GM23338 (cell line): ENCODE measurements around the gene SFTPB. TPM values are rescaled to one million over a fixed set of nuclear protein-coding genes. Genes with fewer than 3 reads are reported as not detected.

Source experiments
- ATAC-seq: fragments of 200-7000 bp; cut with Tn5 transposase; 3 replicates; pipeline ENCODE4 v1.9.1; 2020
- DNase-seq: peaks from one replicate; pipeline ENCODE4 v3.0.0-alpha.2; 2015; ENCODE audit warnings: low spot score
- H2AFZ ChIP-seq: fragments of 200-600 bp; sonication (generic); 2 replicates; pipeline ENCODE4 v1.8.0; 2016; ENCODE audit warnings: antibody characterized with exemption, mild to moderate bottlenecking, moderate library complexity
- H3F3A ChIP-seq: fragments of 200-600 bp; sonication (generic); replicated peaks from 2 replicates; pipeline ENCODE4 v1.8.0; 2017; ENCODE audit warnings: antibody characterized with exemption, mixed run types, low read depth
- H3K27ac ChIP-seq: fragments of 200-600 bp; sonication (generic); 2 replicates; pipeline ENCODE4 v1.6.1; 2016; ENCODE audit warnings: low read depth
- H3K27me3 ChIP-seq: fragments of 200-600 bp; sonication (generic); 2 replicates; pipeline ENCODE4 v1.8.0; 2016; ENCODE audit warnings: mild to moderate bottlenecking, mixed run types, moderate library complexity; ENCODE audit not compliant: insufficient read depth
- H3K36me3 ChIP-seq: fragments of 200-600 bp; sonication (generic); 2 replicates; pipeline ENCODE4 v1.8.0; 2016; ENCODE audit warnings: mild to moderate bottlenecking; ENCODE audit not compliant: insufficient read depth
- H3K4me1 ChIP-seq: fragments of 200-600 bp; sonication (generic); 2 replicates; pipeline ENCODE4 v1.8.0; 2016; ENCODE audit warnings: mild to moderate bottlenecking, moderate library complexity; ENCODE audit not compliant: insufficient read depth
- H3K4me2 ChIP-seq: fragments of 200-600 bp; sonication (generic); 2 replicates; pipeline ENCODE4 v1.7.1; 2017; ENCODE audit warnings: mixed run types
- H3K4me3 ChIP-seq: fragments of 200-600 bp; sonication (generic); 2 replicates; pipeline ENCODE4 v1.6.1; 2016; ENCODE audit warnings: mixed run types
- H3K79me2 ChIP-seq: fragments of 200-600 bp; sonication (generic); replicated peaks from 2 replicates; pipeline ENCODE4 v1.8.0; 2017; ENCODE audit warnings: mild to moderate bottlenecking; ENCODE audit not compliant: insufficient read depth
- H3K9me2 ChIP-seq: fragments of 200-600 bp; sonication (generic); 2 replicates; pipeline ENCODE4 v1.8.0; 2017; ENCODE audit not compliant: insufficient read depth
- H4K20me1 ChIP-seq: fragments of 200-600 bp; sonication (generic); replicated peaks from 2 replicates; pipeline ENCODE4 v1.8.0; 2017; ENCODE audit warnings: mild to moderate bottlenecking; ENCODE audit not compliant: insufficient read depth
- H3K27ac Mint-ChIP-seq: 2 replicates; pipeline ENCODE4 v1.8.0; 2020; ENCODE audit warnings: inconsistent platforms, mild to moderate bottlenecking, moderate library complexity, mixed read lengths
- H3K27me3 Mint-ChIP-seq: 3 replicates; pipeline ENCODE4 v1.8.0; 2022; ENCODE audit warnings: low read depth, mild to moderate bottlenecking, moderate library complexity, mixed read lengths, inconsistent platforms; ENCODE audit not compliant: insufficient read depth, poor library complexity
- H3K36me3 Mint-ChIP-seq: 3 replicates; pipeline ENCODE4 v1.8.0; 2021; ENCODE audit warnings: low read depth, mild to moderate bottlenecking, inconsistent platforms, moderate library complexity, mixed read lengths
- H3K4me1 Mint-ChIP-seq: 3 replicates; pipeline ENCODE4 v1.8.0; 2020; ENCODE audit warnings: mild to moderate bottlenecking, inconsistent platforms, mixed read lengths
- H3K4me3 Mint-ChIP-seq: 3 replicates; pipeline ENCODE4 v1.8.0; 2021; ENCODE audit warnings: moderate library complexity, mild to moderate bottlenecking, inconsistent platforms, mixed read lengths
- H3K9me3 Mint-ChIP-seq: 3 replicates; pipeline ENCODE4 v1.8.0; 2020; ENCODE audit warnings: moderate library complexity, mild to moderate bottlenecking, inconsistent platforms, mixed read lengths
- CREB1 ChIP-seq: fragments of 250-450 bp; sonication (Bioruptor Pico); IDR thresholded peaks from 2 replicates; pipeline ENCODE4 v1.5.0; 2020; ENCODE audit warnings: low read depth, mild to moderate bottlenecking, moderate library complexity
- CTCF ChIP-seq, 2 experiments: fragments of 200-600 bp in 1 of 2; sonication (generic) in 1 of 2; conservative IDR thresholded peaks; 2 replicates each; pipeline versions ENCODE4 v1.5.1 to v1.6.1; 2016 to 2017; ENCODE audit warnings: antibody characterized with exemption in 2 of 2, low read depth in 2 of 2, mild to moderate bottlenecking in 2 of 2, moderate library complexity in 1 of 2
- EZH2phosphoT487 ChIP-seq: fragments of 200-600 bp; sonication (generic); IDR thresholded peaks from one replicate; pipeline ENCODE4 v1.8.1; 2018; ENCODE audit warnings: antibody characterized with exemption; ENCODE audit not compliant: unreplicated experiment
- JUNB ChIP-seq: IDR thresholded peaks from one replicate; pipeline ENCODE4 v1.6.1; 2016; ENCODE audit warnings: antibody characterized with exemption; ENCODE audit not compliant: unreplicated experiment
- POLR2AphosphoS5 ChIP-seq: IDR thresholded peaks from 2 replicates; pipeline ENCODE4 v1.6.1; 2016; ENCODE audit warnings: antibody characterized with exemption, low read depth
- STAT1 ChIP-seq: IDR thresholded peaks from one replicate; pipeline ENCODE4 v1.6.1; 2016; ENCODE audit warnings: antibody characterized with exemption; ENCODE audit not compliant: unreplicated experiment
- ZNF114 ChIP-seq: fragments of 250-450 bp; sonication (Bioruptor Pico); IDR thresholded peaks from 2 replicates; pipeline ENCODE4 v1.5.0; 2020; ENCODE audit warnings: mild to moderate bottlenecking, moderate library complexity
- polyA plus RNA-seq: library from polyadenylated mRNA; unstranded; fragments of >200 nt; fragmentation: Nextera tagmentation; extraction: Ambion mirVana; gene quantifications from 2 replicates; pipeline ENCODE4 v1.2.1, GENCODE V29; 2016
- total RNA-seq: library from RNA; depleted of rRNA; stranded (reverse); fragments of >200 nt; shearing (Covaris generic); gene quantifications from 2 replicates; pipeline ENCODE4 v1.2.3, GENCODE V29; 2014
- TF ChIP-seq, protein P1 (sequence below): IDR thresholded peaks from one replicate; pipeline ENCODE4 v1.6.1; 2018; ENCODE audit warnings: antibody characterized with exemption; ENCODE audit not compliant: unreplicated experiment
- TF ChIP-seq, protein P2 (sequence below): IDR thresholded peaks from 2 replicates; pipeline ENCODE4 v1.6.1; 2016; ENCODE audit warnings: antibody characterized with exemption

Gene SFTPB
- total and polyA plus RNA-seq, 2 experiments from 2014 or later = 0.06 TPM; not detected in 1

GRCh38 chr2:85717308-85718008, 49.5 kb upstream of the SFTPB start:
- Histone ChIP-seq H3K9me2 (0 out of 2 replicates have a peak, but pooled peaks cover 5% of the 10 kb centered on the region), H3K27me3 (no peaks in the 10 kb centered on the region), H3K4me3 (no peak overlapping the region), H2AFZ (no peak overlapping the region), H3K27ac (no peak overlapping the region), H3K4me2 (no peak overlapping the region), H3K4me1 (no peaks in the 10 kb centered on the region), H3F3A (no peaks in the 10 kb centered on the region), H4K20me1 (no peaks in the 10 kb centered on the region), H3K36me3 (no peaks in the 10 kb centered on the region), H3K79me2 (no peaks in the 10 kb centered on the region)
- DNase-seq (no peak), ATAC-seq (no peak)
- H3K4me3 Mint-ChIP-seq = no peak overlapping the region
- TF ChIP-seq CTCF (conservative IDR thresholded peaks at IDR 0.05; ENCODE audit: low read depth in 2 of 2) = no peak
- no peak for TF ChIP-seq JUNB
- no peak for TF ChIP-seq STAT1
- TF ChIP-seq CREB1 = no peak
- TF ChIP-seq, protein P1, sequence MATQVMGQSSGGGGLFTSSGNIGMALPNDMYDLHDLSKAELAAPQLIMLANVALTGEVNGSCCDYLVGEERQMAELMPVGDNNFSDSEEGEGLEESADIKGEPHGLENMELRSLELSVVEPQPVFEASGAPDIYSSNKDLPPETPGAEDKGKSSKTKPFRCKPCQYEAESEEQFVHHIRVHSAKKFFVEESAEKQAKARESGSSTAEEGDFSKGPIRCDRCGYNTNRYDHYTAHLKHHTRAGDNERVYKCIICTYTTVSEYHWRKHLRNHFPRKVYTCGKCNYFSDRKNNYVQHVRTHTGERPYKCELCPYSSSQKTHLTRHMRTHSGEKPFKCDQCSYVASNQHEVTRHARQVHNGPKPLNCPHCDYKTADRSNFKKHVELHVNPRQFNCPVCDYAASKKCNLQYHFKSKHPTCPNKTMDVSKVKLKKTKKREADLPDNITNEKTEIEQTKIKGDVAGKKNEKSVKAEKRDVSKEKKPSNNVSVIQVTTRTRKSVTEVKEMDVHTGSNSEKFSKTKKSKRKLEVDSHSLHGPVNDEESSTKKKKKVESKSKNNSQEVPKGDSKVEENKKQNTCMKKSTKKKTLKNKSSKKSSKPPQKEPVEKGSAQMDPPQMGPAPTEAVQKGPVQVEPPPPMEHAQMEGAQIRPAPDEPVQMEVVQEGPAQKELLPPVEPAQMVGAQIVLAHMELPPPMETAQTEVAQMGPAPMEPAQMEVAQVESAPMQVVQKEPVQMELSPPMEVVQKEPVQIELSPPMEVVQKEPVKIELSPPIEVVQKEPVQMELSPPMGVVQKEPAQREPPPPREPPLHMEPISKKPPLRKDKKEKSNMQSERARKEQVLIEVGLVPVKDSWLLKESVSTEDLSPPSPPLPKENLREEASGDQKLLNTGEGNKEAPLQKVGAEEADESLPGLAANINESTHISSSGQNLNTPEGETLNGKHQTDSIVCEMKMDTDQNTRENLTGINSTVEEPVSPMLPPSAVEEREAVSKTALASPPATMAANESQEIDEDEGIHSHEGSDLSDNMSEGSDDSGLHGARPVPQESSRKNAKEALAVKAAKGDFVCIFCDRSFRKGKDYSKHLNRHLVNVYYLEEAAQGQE = no peak
- TF ChIP-seq, protein P2, sequence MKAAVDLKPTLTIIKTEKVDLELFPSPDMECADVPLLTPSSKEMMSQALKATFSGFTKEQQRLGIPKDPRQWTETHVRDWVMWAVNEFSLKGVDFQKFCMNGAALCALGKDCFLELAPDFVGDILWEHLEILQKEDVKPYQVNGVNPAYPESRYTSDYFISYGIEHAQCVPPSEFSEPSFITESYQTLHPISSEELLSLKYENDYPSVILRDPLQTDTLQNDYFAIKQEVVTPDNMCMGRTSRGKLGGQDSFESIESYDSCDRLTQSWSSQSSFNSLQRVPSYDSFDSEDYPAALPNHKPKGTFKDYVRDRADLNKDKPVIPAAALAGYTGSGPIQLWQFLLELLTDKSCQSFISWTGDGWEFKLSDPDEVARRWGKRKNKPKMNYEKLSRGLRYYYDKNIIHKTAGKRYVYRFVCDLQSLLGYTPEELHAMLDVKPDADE = no peak
- TF ChIP-seq EZH2phosphoT487 = no peak
- no peak for TF ChIP-seq POLR2AphosphoS5
- no peak for TF ChIP-seq ZNF114 (CRISPR knock-in tag)
- no peaks in the 10 kb centered on the region for H3K36me3 Mint-ChIP-seq
- H3K4me1 Mint-ChIP-seq = no peaks in the 10 kb centered on the region
- peaks cover 7% of the 10 kb centered on the region for H3K27me3 Mint-ChIP-seq
- no peaks in the 10 kb centered on the region; the same call in 2 of the 3 replicates for H3K9me3 Mint-ChIP-seq
- H3K27ac Mint-ChIP-seq = no peak overlapping the region
